HUES64 (cell line): ENCODE measurements around the gene SAT1.

Source experiments
- H3K27ac ChIP-seq: 2 replicates; pipeline ENCODE4 v1.7.0; 2013; ENCODE audit warnings: low read depth, low read length, inconsistent platforms
- H3K27me3 ChIP-seq: 2 replicates; pipeline ENCODE4 v1.6.1; 2013; ENCODE audit warnings: mild to moderate bottlenecking, low read length; ENCODE audit not compliant: insufficient read depth
- H3K36me3 ChIP-seq: 2 replicates; pipeline ENCODE4 v1.6.1; 2013; ENCODE audit warnings: mild to moderate bottlenecking, low read length; ENCODE audit not compliant: insufficient read depth
- H3K4me1 ChIP-seq: 2 replicates; pipeline ENCODE4 v1.6.1; 2013; ENCODE audit warnings: mild to moderate bottlenecking, low read length, moderate library complexity; ENCODE audit not compliant: insufficient read depth
- H3K4me3 ChIP-seq: 2 replicates; pipeline ENCODE4 v1.5.1; 2013; ENCODE audit warnings: mild to moderate bottlenecking, low read length, moderate library complexity
- H3K9ac ChIP-seq: 2 replicates; pipeline ENCODE4 v1.6.1; 2013; ENCODE audit warnings: mild to moderate bottlenecking, low read depth, low read length
- H3K9me3 ChIP-seq: 2 replicates; pipeline ENCODE4 v1.6.1; 2013; ENCODE audit warnings: low read depth, low read length; ENCODE audit not compliant: insufficient read depth
- WGBS: fragments of 150-250, 120-280 bp; methylation state at CpG from one replicate; pipeline ENCODE4 v1.1.7; 2013; ENCODE audit warnings: missing lambda C conversion rate; 5-methylcytosine and 5-hydroxymethylcytosine counted together

SAT1 gene

DNA sequence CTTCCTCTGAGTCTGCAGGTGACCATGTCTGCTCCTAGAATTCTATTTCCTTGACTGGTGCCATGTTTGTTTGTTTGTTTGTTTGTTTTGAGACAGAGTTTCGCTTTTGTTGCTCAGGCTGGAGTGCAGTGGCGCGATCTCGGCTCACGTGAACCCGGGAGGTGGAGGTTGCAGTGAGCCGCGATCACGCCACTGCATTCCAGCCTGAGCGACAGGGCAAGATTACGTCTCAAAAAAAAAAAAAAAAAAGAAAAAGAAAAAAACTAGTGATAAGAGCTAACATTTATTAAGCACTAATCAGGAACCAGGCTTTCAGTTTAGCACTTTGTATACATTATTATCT, 7.2 kb downstream of the SAT1 start:
- Histone ChIP-seq H3K36me3 (peaks cover 11% of the 10 kb centered on the region), H3K9ac (no peak overlapping the region), H3K27ac (no peak overlapping the region), H3K27me3 (no peaks in the 10 kb centered on the region), H3K4me3 (no peak overlapping the region), H3K9me3 (no peaks in the 10 kb centered on the region), H3K4me1 (no peaks in the 10 kb centered on the region; the same call in 1 of the 2 replicates)
- WGBS = 87% methylated on average over 6 of the region's 11 CpGs

DNA sequence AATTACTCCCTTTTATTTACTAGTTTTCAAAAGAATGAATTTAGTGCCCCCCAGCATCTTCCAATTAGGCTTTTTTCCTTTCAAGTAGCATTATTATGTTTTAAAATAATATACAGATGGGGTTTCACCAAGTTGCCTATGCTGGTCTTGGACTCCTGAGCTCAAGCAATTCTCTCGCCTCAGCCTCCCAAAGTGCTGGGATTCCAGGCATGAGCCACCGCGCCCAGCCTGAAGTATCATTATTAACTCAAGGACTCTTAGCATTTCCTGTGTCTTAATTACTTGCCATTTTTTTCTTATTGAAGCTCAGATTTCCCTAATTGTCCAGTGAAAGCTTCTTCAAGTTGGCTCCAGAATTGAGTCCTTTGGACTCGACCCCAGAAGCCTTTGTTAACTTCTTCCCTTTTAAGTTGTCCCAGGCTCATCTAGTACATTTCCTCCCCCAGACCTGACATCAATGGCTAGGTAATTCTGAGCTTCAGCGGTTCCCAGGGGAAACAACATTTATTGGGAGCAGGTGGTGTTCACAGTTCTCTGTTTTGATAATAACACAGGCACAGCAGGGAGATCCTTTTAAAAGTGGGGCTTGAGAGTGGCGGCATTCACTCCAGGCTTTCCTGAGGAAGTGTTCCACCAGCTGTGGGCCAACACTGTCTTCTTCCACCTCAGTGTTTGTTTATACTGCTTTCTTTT, 10.0 kb downstream of the SAT1 start:
- Histone ChIP-seq H3K27me3 (no peaks in the 10 kb centered on the region), H3K4me3 (no peak overlapping the region), H3K9ac (no peak overlapping the region), H3K36me3 (no peaks in the 10 kb centered on the region), H3K9me3 (no peaks in the 10 kb centered on the region), H3K4me1 (no peaks in the 10 kb centered on the region; the same call in 1 of the 2 replicates), H3K27ac (no peak overlapping the region)
- WGBS = 66% methylated on average over 6 of the region's 6 CpGs

DNA sequence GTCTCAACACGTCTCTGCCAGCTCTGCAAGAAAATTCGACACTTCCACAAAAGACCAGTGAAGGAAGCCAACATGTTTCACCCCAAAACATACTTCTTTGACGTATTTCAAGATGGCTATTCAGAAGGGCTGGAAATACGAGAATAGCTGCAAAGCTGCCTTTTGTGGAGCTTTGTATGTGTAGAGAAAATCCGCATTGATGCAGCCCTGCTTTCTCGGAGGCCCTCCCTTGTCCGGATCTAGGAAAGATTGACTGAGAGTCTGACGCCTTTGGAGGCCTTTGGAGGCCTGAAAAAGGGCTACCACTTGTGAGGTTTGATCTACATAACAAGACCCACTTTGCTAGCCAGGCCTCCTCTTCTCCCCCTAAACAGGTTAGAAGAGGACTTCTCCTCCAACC, 12.2 kb downstream of the SAT1 start:
- H3K9ac ChIP-seq = no peak overlapping the region
- no peaks in the 10 kb centered on the region; the same call in 1 of the 2 replicates for H3K4me1 ChIP-seq
- H3K27ac ChIP-seq = no peak overlapping the region
- no peak overlapping the region for H3K4me3 ChIP-seq
- no peaks in the 10 kb centered on the region for H3K9me3 ChIP-seq
- H3K27me3 ChIP-seq = no peaks in the 10 kb centered on the region
- 77% methylated on average over 8 of the region's 8 CpGs for WGBS
- no peaks in the 10 kb centered on the region for H3K36me3 ChIP-seq

DNA sequence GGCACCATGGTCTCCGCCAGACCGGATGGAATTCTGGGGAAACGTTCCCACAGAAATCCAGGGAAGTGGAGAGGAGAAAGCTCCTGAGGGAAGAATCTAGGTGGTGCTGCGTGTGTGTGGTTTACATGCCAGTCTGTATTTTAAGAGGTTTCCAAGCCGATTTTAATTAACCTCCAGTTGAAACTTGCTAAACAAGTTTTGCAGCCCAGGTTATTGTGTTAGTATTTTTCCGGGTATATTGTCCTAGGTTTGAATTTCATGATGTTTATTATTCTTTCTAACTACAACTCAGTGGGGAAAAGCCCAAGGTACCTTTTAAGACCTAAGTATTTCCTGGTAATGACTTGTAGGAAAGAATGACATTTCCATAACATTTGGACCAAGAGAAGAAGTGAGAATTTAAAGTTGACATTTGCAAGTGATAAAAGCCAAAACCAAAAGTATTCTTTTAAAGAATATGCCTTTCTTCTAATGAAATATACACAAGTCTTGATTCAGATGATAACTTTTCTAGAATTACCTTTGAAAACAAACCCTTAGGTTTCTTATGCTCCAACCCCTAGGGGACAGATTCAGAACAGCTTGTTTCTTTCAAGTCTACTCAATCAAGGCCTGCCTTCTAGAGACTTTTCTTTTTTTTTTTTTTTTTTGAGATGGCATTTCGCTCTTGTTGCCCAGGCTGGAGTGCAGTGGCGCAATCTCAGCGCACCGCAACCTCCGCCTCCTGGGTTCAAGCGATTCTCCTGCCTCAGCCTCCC, 14.6 kb downstream of the SAT1 start:
- no peaks in the 10 kb centered on the region for H3K27me3 ChIP-seq
- no peak overlapping the region for H3K4me3 ChIP-seq
- no peaks in the 10 kb centered on the region for H3K36me3 ChIP-seq
- 91% methylated on average over 11 of the region's 12 CpGs for WGBS
- H3K9me3 ChIP-seq = no peaks in the 10 kb centered on the region
- H3K27ac ChIP-seq = no peak overlapping the region
- no peak overlapping the region for H3K9ac ChIP-seq
- no peaks in the 10 kb centered on the region; the same call in 1 of the 2 replicates for H3K4me1 ChIP-seq

DNA sequence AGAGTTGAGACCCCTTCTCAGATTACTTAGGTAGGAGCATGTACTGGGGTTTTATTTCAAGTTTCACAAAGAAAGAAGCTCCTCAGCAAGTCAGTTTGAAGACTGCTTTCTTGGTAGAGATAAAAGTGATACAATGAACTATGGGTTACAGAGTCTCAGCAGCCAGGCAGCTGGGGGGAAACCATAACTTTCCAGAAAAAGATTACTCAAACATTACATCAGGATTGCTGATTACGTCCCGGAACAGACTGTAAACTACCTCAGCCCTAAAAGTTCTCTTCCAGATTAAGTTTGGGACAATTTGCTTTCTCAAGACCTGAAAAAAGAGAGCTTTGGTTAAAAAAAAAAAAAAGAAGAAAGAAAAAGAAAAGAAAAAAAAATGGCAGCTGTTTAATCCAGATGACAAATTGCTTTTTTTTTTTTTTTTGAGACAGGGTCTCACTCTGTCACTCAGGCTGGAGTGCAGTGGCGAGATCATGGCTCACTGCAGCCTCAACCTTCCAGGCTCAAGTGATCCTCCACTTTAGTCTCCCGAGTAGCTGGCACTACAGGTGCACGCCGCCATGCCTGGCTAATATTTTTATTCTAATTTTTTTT, 16.6 kb downstream of the SAT1 start:
- no peaks in the 10 kb centered on the region for H3K4me1 ChIP-seq

DNA sequence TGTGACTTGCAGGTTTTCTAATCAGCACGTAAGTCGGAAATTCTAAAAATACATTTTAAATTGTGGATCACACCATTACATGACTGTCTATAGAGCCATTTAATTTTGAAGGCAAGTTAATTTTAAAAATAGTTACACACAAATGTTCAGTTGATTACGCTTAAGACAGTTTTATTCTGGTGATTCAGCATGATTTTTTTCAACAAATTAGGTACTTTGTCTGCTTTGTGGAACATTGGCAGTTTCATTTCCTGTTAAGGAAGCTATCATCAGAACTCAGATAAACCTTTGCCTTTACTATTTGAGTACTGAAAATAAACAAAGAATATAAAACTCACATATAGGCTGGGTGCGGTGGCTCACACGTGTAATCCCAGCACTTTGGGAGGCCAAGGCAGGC, 19.5 kb downstream of the SAT1 start:
- H3K9ac ChIP-seq = no peak overlapping the region
- no peak overlapping the region for H3K27ac ChIP-seq
- H3K4me1 ChIP-seq = no peaks in the 10 kb centered on the region
- 94% methylated on average over 3 of the region's 5 CpGs for WGBS
- no peaks in the 10 kb centered on the region for H3K36me3 ChIP-seq
- H3K9me3 ChIP-seq = no peaks in the 10 kb centered on the region
- no peaks in the 10 kb centered on the region for H3K27me3 ChIP-seq
- H3K4me3 ChIP-seq = no peak overlapping the region

More for the DNA sequence above, 16.6 kb downstream of the SAT1 start:
- Histone ChIP-seq H3K4me3 (no peak overlapping the region), H3K9ac (no peak overlapping the region), H3K27ac (no peak overlapping the region), H3K36me3 (no peaks in the 10 kb centered on the region), H3K9me3 (no peaks in the 10 kb centered on the region), H3K27me3 (no peaks in the 10 kb centered on the region)
- WGBS = 99% methylated on average over 4 of the region's 6 CpGs

DNA sequence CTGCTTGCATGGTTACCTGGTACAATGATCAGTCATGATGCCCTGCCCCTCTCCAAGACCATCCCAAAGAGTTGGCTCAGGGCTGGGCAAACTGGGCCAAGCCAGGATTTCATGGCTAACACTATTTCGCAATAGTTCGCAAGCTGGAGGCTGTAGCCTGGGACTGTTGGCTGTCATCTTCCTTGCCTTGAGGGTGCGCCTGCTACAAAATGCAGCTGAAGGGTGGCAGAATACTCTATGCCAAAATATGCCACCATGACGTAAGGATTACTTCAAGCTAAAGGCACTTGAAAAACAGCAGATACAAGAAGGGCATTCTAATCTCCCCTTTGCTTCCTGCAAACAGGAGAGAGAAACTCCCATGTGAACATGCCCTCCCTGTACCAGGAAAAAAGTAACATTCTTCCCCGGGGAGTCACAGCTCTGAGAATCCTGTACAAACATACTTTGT, 21.0 kb downstream of the SAT1 start:
- Histone ChIP-seq H3K27me3 (no peaks in the 10 kb centered on the region), H3K36me3 (no peaks in the 10 kb centered on the region), H3K4me3 (no peak overlapping the region), H3K9me3 (no peaks in the 10 kb centered on the region), H3K4me1 (no peaks in the 10 kb centered on the region), H3K9ac (no peak overlapping the region), H3K27ac (no peak overlapping the region)
- 92% methylated on average over 5 of the region's 5 CpGs for WGBS

DNA sequence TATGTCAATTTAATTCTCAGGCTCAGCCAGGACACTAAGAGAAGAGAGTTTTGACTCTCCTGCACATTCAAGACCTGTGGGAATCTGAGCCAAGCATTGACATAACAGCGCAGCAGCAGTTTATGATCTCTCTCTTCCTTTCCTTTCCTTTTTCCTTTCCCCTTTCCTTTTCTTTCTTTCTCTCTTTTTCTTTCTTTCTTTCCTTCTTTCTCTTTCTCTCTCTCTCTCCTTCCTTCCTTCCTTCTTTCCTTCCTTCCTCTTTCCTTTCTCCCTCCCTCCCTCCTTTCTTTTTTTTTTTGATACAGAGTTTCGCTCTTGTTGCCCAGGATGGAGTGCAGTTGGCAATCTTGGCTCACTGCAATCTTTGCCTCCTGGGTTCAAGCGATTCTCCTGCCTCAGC, 21.6 kb downstream of the SAT1 start:
- no peak overlapping the region for H3K27ac ChIP-seq
- H3K36me3 ChIP-seq = no peaks in the 10 kb centered on the region
- no peaks in the 10 kb centered on the region for H3K27me3 ChIP-seq
- H3K9me3 ChIP-seq = no peaks in the 10 kb centered on the region
- WGBS = 91% methylated on average over 3 of the region's 3 CpGs
- no peak overlapping the region for H3K9ac ChIP-seq
- no peaks in the 10 kb centered on the region for H3K4me1 ChIP-seq
- H3K4me3 ChIP-seq = no peak overlapping the region

DNA sequence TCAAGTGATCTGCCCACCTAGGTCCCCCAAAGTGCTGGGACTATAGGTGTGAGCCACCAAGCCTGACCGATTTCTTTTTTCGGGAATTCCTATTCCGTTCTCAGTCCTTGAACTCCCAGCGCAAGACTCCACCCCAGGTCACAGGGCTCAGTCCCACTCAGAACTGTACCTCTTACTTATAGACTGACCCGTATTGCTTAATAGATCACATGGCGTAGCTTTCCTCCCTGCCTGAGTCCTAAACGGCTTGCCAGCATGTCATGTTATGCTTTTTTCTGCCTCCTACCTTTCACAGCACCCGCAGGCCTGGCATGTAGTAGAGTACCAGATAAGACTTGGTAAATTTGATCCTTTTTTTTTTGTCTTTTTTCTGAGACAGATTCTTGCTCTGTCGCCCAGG, 22.4 kb downstream of the SAT1 start:
- H3K27ac ChIP-seq = no peak overlapping the region
- H3K27me3 ChIP-seq = no peaks in the 10 kb centered on the region
- no peaks in the 10 kb centered on the region for H3K4me1 ChIP-seq
- WGBS = 94% methylated on average over 8 of the region's 9 CpGs
- H3K9me3 ChIP-seq = no peaks in the 10 kb centered on the region
- H3K9ac ChIP-seq = no peak overlapping the region
- no peaks in the 10 kb centered on the region for H3K36me3 ChIP-seq
- H3K4me3 ChIP-seq = no peak overlapping the region

DNA sequence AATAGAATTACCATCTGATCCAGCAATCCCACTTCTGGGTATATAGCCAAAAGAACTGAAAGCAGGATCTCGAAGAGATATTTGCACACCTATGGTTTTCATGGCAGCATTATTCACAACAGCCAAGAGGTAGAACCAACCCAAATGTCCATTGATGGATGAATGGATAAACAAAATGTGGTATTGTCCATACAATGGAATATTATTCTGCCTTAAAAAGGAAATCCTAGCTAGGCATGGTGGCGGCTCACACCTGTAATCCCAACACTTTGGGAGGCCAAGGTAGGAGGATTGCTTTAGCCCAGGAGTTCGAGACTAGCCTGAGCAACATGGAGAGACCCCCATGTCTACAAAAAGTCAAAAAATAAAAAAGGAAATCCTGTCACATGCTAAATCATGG, 27.3 kb downstream of the SAT1 start:
- no peaks in the 10 kb centered on the region for H3K9me3 ChIP-seq
- no peak overlapping the region for H3K27ac ChIP-seq
- no peak overlapping the region for H3K4me3 ChIP-seq
- H3K4me1 ChIP-seq = no peaks in the 10 kb centered on the region
- WGBS = 82% methylated on average over 3 of the region's 3 CpGs
- no peaks in the 10 kb centered on the region for H3K36me3 ChIP-seq
- H3K27me3 ChIP-seq = no peaks in the 10 kb centered on the region
- no peak overlapping the region for H3K9ac ChIP-seq

DNA sequence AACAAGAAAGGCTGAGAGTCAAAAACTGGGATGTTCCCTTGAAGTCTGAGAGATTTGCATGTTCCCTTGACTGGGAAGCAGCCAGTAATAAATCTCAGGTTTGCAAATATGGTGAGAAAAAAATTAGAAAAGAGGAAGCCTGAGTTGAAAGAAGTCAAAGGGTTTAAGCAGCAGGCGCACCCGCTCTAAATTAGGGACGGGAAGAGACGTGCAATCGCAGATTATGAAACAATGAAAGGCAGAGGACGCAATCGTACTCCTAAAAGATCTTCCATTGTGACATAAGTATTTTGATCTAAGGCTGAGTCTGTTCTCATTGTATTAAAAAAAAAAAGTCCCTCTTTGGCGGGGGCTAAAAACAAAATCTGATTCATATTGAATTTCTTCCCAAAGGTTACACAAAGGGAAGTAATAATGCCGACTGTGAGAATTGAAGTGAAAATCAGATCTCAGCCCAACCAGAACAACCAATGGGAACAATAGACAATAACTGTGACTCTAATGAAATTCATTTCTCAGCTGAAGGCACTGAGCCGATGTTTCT, 28.2 kb downstream of the SAT1 start:
- H3K9ac ChIP-seq = no peak overlapping the region
- H3K27me3 ChIP-seq = no peaks in the 10 kb centered on the region
- no peaks in the 10 kb centered on the region for H3K36me3 ChIP-seq
- no peaks in the 10 kb centered on the region for H3K4me1 ChIP-seq
- H3K4me3 ChIP-seq = no peak overlapping the region
- no peaks in the 10 kb centered on the region for H3K9me3 ChIP-seq
- H3K27ac ChIP-seq = no peak overlapping the region
- WGBS = 91% methylated on average over 9 of the region's 10 CpGs
